Measurements from ENCODE around the gene DPP7. TPM values are rescaled to one million over a fixed set of nuclear protein-coding genes. Genes with fewer than 3 reads are reported as not detected.

Gene DPP7
- total and polyA plus RNA-seq, 2 of the 8 experiments (the other 6 are each of a cell fraction or from before 2014, with no cell fraction given): 21.2 to 26.8 TPM

- ChIA-PET POLR2A (ENCODE audit: partially characterized antibody) (interaction anchor here (1.7 kb wide), 1 partner anchor 84 kb away, joined by 4 read pairs; no protein-coding TSS in a partner anchor), CTCF (ENCODE audit: partially characterized antibody) (interaction anchor here (0.9 to 3.8 kb wide), 6 partner anchors 13 to 91 kb away, joined by 3 to 14 read pairs (median 4); partner anchors contain the start of gene RNF224)
- no peak overlapping the region for H3K9ac ChIP-seq (replicated peaks in 1 of 4; ENCODE audit: extremely low read depth in 1 of 4, low read depth in 3 of 4, low read length in 3 of 4)
- H4K5ac ChIP-seq (ENCODE audit: insufficient read length, low read depth, low read length): no peak overlapping the region
- H3K4me2 ChIP-seq (ENCODE audit: insufficient read depth in 1 of 2, low read depth in 2 of 2, low read length in 2 of 2): no peak overlapping the region
- no peak overlapping the region for H4K91ac ChIP-seq (replicated peaks; ENCODE audit: insufficient read length, low read length)
- H4K20me1 ChIP-seq (replicated peaks in 1 of 2; ENCODE audit: control insufficient read depth in 1 of 2, insufficient read depth in 2 of 2, low read length in 2 of 2): peaks cover 1 to 14% of the 10 kb centered on the region in 2 experiments
- H3K4ac ChIP-seq (replicated peaks; ENCODE audit: insufficient read length, low read depth, low read length): no peak overlapping the region
- H2AK5ac ChIP-seq (ENCODE audit: low read depth, low read length): no peak overlapping the region
- H3K79me2 ChIP-seq (ENCODE audit: control insufficient read depth in 1 of 2, insufficient read depth in 2 of 2, low read length in 2 of 2): no peaks in the 10 kb centered on the region
- no peak overlapping the region for H3K18ac ChIP-seq (ENCODE audit: extremely low read depth, low read length)
- peaks cover 0 to 14% (median 11%) of the 10 kb centered on the region in 4 experiments; a peak in 6 of 7 replicates for H3K4me1 ChIP-seq (replicated peaks in 1 of 4; ENCODE audit: control insufficient read depth in 3 of 4, insufficient read depth in 4 of 4, low read length in 3 of 4)
- H3K23me2 ChIP-seq (ENCODE audit: low read depth, low read length): peaks cover 4% of the 10 kb centered on the region; the same call in 1 of the 2 replicates
- no peaks in the 10 kb centered on the region for H3K36me3 ChIP-seq (ENCODE audit: control insufficient read depth in 2 of 4, insufficient read depth in 4 of 4, low read length in 3 of 4)
- WGBS, 2 experiments (ENCODE audit: extremely low coverage in 1 of 2, insufficient coverage in 1 of 2, insufficient read length in 1 of 2, insufficient replicate concordance in 2 of 2, low coverage in 1 of 2, low lambda C conversion rate in 2 of 2, missing lambda C conversion rate in 1 of 2): 64% methylated on average over 22 of the region's 27 CpGs; no CpG with 5 or more reads in 1 of the 2 experiments
- H3K27me3 ChIP-seq (replicated peaks in 1 of 4; ENCODE audit: control insufficient read depth in 3 of 4, extremely low read depth in 1 of 4, insufficient read depth in 3 of 4, low read length in 3 of 4): peaks cover 25 to 54% (median 50%) of the 10 kb centered on the region in 4 experiments
- no peak overlapping the region for H3K56ac ChIP-seq (replicated peaks; ENCODE audit: insufficient read length, low read depth, low read length)
- H3K4me3 ChIP-seq (ENCODE audit: extremely low read depth in 1 of 4, insufficient read depth in 2 of 4, low read depth in 3 of 4, low read length in 4 of 4): no peak overlapping the region
- no peak overlapping the region for H2BK120ac ChIP-seq (replicated peaks; ENCODE audit: low read depth, low read length)
- no peak for FAIRE-seq
- no peak overlapping the region for H4K8ac ChIP-seq (ENCODE audit: extremely low read depth, insufficient read depth, low read length)
- H2BK20ac ChIP-seq (ENCODE audit: low read length): no peak overlapping the region
- no peak overlapping the region for H3K14ac ChIP-seq (ENCODE audit: insufficient read length)
- no peaks in the 10 kb centered on the region for H3K9me3 ChIP-seq (ENCODE audit: insufficient read depth in 2 of 2, low read depth in 1 of 2, low read length in 1 of 2)
- no peak overlapping the region for H2BK15ac ChIP-seq (ENCODE audit: low read length)
- H2BK12ac ChIP-seq (ENCODE audit: low read depth, low read length): no peak overlapping the region
- H2AFZ ChIP-seq (ENCODE audit: low read length): no peak overlapping the region
- H3K79me1 ChIP-seq (ENCODE audit: low read depth, low read length): 0 out of 2 replicates have a peak, but pooled peaks cover 2% of the 10 kb centered on the region
- no peak overlapping the region for H3K27ac ChIP-seq (ENCODE audit: low read depth, low read length)
- peak in 1 of 2 experiments; percentile 51 for DNase-seq (ENCODE audit: low read depth in 1 of 2, low spot score in 2 of 2)
- no peak overlapping the region for H2BK5ac ChIP-seq (ENCODE audit: low read depth, low read length)
- H3K23ac ChIP-seq (ENCODE audit: insufficient read length): no peak overlapping the region
- TF ChIP-seq CBX8 (IDR thresholded peaks at IDR 0.05; ENCODE audit: borderline replicate concordance, low read depth, low read length): no peak
- no peak for TF ChIP-seq POLR2AphosphoS5 (IDR thresholded peaks at IDR 0.05; ENCODE audit: low read depth, low read length)
- TF ChIP-seq SIN3A (conservative IDR thresholded peaks at IDR 0.05 in 1 of 2, IDR thresholded peaks at IDR 0.05 in 1 of 2; ENCODE audit: low read depth in 1 of 2, low read length in 2 of 2): no peak
- TF ChIP-seq RNF2 (IDR thresholded peaks at IDR 0.05; ENCODE audit: borderline replicate concordance, low read depth, low read length, missing control alignments, poor library complexity, severe bottlenecking): no peak
- TF ChIP-seq JUND (IDR thresholded peaks at IDR 0.05; ENCODE audit: low read length): no peak
- TF ChIP-seq KDM4A (IDR thresholded peaks at IDR 0.05; ENCODE audit: low read depth, low read length, severe bottlenecking): no peak
- no peak for TF ChIP-seq RAD21 (IDR thresholded peaks at IDR 0.05 in 1 of 2, conservative IDR thresholded peaks at IDR 0.05 in 1 of 2; ENCODE audit: low read depth in 2 of 2, low read length in 2 of 2)
- TF ChIP-seq CBX5 (IDR thresholded peaks at IDR 0.05; ENCODE audit: low read depth, low read length): no peak
- TF ChIP-seq MAFK (IDR thresholded peaks at IDR 0.05; ENCODE audit: low read depth, low read length): no peak
- no peak for TF ChIP-seq EP300 (IDR thresholded peaks at IDR 0.05; ENCODE audit: borderline replicate concordance in 1 of 2, low read depth in 2 of 2, low read length in 2 of 2)
- no peak for TF ChIP-seq JUN (IDR thresholded peaks at IDR 0.05; ENCODE audit: low read depth, low read length)
Measured at GRCh38 chr9:137136261-137136880, 21.8 kb upstream of the DPP7 start.
